Osteoblast (primary cell): ENCODE measurements around the gene CS. TPM values are rescaled to one million over a fixed set of nuclear protein-coding genes. Genes with fewer than 3 reads are reported as not detected.
"Not testable (repeated sequence)": the region's sequence is repeated elsewhere in the genome, so short reads cannot be mapped to it uniquely, and the experiment has no call there.

Experiments
- DNase-seq: peaks from one replicate; pipeline ENCODE4 v3.0.0; 2011; ENCODE audit warnings: low spot score, mixed read lengths; ENCODE audit not compliant: insufficient read length; ENCODE audit errors: missing footprints
- H2AFZ ChIP-seq: 2 replicates; pipeline ENCODE4 v1.6.0; 2011; ENCODE audit warnings: mild to moderate bottlenecking, low read length
- H3K27ac ChIP-seq: 2 replicates; pipeline ENCODE4 v1.5.1; 2011; ENCODE audit warnings: mild to moderate bottlenecking, low read depth, low read length, moderate library complexity
- H3K27me3 ChIP-seq: 2 replicates; pipeline ENCODE4 v1.6.0; 2012; ENCODE audit warnings: mild to moderate bottlenecking, control low read depth, inconsistent platforms, low read length, moderate library complexity; ENCODE audit not compliant: insufficient read depth
- H3K36me3 ChIP-seq: 2 replicates; pipeline ENCODE4 v1.5.1; 2011; ENCODE audit warnings: mild to moderate bottlenecking, low read length, control low read depth, moderate library complexity; ENCODE audit not compliant: insufficient read depth
- H3K4me1 ChIP-seq: 2 replicates; pipeline ENCODE4 v1.5.1; 2011; ENCODE audit warnings: mild to moderate bottlenecking, low read length, control low read depth, moderate library complexity; ENCODE audit not compliant: insufficient read depth
- H3K4me2 ChIP-seq: 2 replicates; pipeline ENCODE4 v1.6.0; 2011; ENCODE audit warnings: mild to moderate bottlenecking, low read length; ENCODE audit not compliant: insufficient read depth
- H3K4me3 ChIP-seq: fragments of 200-600 bp; sonication (generic); 3 replicates; pipeline ENCODE4 v1.5.1; 2012; ENCODE audit warnings: mild to moderate bottlenecking, low read length, inconsistent platforms; ENCODE audit not compliant: insufficient read depth
- H3K79me2 ChIP-seq: 2 replicates; pipeline ENCODE4 v1.6.0; 2012; ENCODE audit warnings: mild to moderate bottlenecking, low read length, control low read depth, inconsistent platforms; ENCODE audit not compliant: insufficient read depth
- H3K9me3 ChIP-seq: 2 replicates; pipeline ENCODE4 v1.5.1; 2011; ENCODE audit warnings: low read depth, low read length, control low read depth
- H4K20me1 ChIP-seq: 2 replicates; pipeline ENCODE4 v1.6.0; 2012; ENCODE audit warnings: mild to moderate bottlenecking, low read length, control low read depth; ENCODE audit not compliant: insufficient read depth
- CTCF ChIP-seq: IDR thresholded peaks from 2 replicates; pipeline ENCODE4 v1.5.1; 2011; ENCODE audit warnings: mild to moderate bottlenecking, low read depth, low read length, moderate library complexity; ENCODE audit errors: extremely low read depth
- total RNA-seq: library from RNA; depleted of rRNA; stranded (reverse); fragments of >200 nt; gene quantifications from 2 replicates; pipeline ENCODE4 v1.2.3, GENCODE V29; 2012

CS gene
- total RNA-seq, 1 donor, result 106 TPM

DNA sequence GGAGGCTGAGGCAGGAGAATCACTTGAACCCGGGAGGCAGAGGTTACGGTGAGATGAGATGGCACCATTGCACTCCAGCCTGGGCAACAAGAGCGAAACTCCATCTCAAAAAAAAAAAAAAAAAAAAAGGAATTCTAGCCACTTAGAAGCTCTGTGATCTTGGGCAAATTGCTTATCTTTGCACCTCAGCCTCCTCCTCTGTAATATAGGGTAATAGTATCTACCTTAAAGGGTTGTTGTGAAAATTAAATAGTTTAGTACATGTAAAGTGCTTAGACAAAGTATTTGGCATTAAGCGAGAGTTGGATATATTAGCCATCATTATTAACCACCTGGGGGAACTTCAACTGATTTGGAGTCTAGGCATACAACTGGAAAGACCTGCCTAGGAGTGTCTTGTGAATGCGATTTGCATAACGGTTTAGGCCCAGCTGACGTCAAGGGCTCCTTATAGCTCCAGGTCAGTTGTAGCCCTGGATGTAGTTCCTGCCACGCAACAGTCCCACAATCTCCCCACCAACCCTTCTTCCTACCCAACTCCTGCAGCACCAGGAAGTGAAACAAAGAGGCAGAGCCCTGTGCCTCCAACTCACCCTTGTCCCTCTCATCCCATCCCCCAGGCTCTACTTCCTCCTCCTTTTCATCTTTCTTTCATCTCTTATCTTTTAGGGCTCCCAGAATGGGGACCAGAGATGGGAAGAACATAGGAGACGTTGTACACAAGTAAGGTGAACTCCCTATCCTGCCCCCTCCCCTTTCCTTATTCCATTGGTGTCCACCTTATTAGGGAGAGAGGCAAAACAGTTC, 36.4 kb upstream of the CS start:
- no peak for DNase-seq
- peaks cover 5% of the 10 kb centered on the region for H3K36me3 ChIP-seq
- H3K27ac ChIP-seq, result no peak overlapping the region
- no peaks in the 10 kb centered on the region for H3K9me3 ChIP-seq
- no peak overlapping the region for H3K4me2 ChIP-seq
- no peak overlapping the region for H2AFZ ChIP-seq
- H3K4me1 ChIP-seq, result peaks cover 18% of the 10 kb centered on the region
- H3K27me3 ChIP-seq, result no peaks in the 10 kb centered on the region
- H3K4me3 ChIP-seq, result no peak overlapping the region
- no peak for TF ChIP-seq CTCF
- peaks cover 2% of the 10 kb centered on the region for H3K79me2 ChIP-seq
- H4K20me1 ChIP-seq, result no peaks in the 10 kb centered on the region

- not testable (repeated sequence) for H3K36me3 ChIP-seq, H3K27ac ChIP-seq, H3K4me2 ChIP-seq, H3K4me3 ChIP-seq, H2AFZ ChIP-seq, H3K79me2 ChIP-seq, DNase-seq, H3K27me3 ChIP-seq, H4K20me1 ChIP-seq, H3K9me3 ChIP-seq
- H3K4me1 ChIP-seq, result peaks cover 18% of the 10 kb centered on the region
Observed at GRCh38 chr12:56335527-56335926, 35.4 kb upstream of the CS start.

DNA sequence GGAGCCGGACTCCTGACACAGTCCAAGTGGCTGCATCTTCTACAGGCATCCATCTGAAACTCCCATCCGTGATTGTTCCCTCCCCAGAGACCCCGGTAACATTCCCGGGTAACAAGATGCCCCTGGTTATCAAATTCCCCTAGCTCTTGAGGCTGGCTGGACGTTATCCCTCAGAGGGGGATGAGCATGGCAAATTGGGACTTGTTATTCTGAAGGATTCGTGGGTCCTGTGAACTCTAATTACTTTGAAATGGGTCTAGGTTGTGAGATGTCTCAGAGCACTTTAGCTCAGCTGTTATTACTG, 34.3 kb upstream of the CS start:
- Histone ChIP-seq H3K4me3 (peak overlapping the region; percentile 77), H3K27me3 (no peaks in the 10 kb centered on the region), H3K4me2 (peak overlapping the region; percentile 96), H3K9me3 (no peaks in the 10 kb centered on the region), H3K79me2 (peaks cover 2% of the 10 kb centered on the region), H3K4me1 (peaks cover 18% of the 10 kb centered on the region), H2AFZ (peak overlapping the region; percentile 95), H3K27ac (peak overlapping the region; percentile 100), H3K36me3 (no peaks in the 10 kb centered on the region), H4K20me1 (no peaks in the 10 kb centered on the region)
- TF ChIP-seq CTCF, result no peak
- no peak for DNase-seq

DNA sequence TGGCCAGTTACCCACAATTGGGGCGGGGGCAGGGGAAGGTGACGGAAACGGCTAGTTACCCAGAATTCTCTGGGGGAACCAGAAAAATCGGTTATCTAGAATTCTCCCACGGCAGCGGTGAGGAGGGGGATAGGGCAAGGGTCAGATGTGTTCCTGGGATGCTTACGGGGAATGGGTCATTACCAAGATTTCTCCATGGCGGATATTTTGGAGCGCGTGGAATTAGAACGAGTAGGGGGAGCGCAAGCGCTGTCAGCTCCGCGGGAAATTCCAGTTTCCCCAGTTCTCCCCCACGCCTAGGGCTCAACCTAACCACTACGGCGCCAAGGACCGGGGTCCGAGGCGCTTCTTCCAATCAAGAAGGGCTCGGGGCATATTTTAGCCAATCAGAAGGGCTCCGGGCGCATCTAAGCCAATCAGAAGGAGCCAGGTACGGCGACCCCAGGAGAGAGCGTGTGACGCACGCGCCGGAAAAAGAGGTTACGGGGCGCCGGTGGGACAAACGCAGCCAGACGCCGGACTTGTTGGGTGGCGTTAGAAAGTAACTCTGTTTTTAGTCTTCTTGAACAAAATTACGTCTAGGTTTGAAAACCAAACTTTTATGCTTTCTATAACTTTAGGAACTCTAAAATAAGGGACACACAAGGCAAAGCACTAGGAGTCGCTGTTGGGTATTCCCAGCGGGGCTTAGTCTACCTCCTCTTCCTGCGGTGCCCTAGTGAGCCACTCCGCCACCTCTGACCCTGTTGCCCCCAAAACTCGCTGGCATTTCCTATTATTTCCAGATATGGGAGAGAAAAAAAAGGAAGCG, 33.8 kb upstream of the CS start, which contains the start of gene PAN2:
PAN2 (minus strand) TSS at position 322 of the 811 bp plus-strand sequence. CDS start 906 bp downstream, outside the sequence.
- Histone ChIP-seq H2AFZ (peak within 1 kb of the TSS; percentile 95), H4K20me1 (no peaks in the 10 kb centered on the region), H3K9me3 (no peaks in the 10 kb centered on the region), H3K27me3 (no peaks in the 10 kb centered on the region), H3K27ac (peak within 1 kb of the TSS; percentile 100), H3K4me2 (peak within 1 kb of the TSS; percentile 96), H3K4me1 (peaks cover 18% of the 10 kb centered on the region), H3K4me3 (peak within 1 kb of the TSS; percentile 77), H3K36me3 (no peaks in the 10 kb centered on the region), H3K79me2 (peaks cover 2% of the 10 kb centered on the region)
- peak; percentile 99 for DNase-seq
- TF ChIP-seq CTCF, result peak; percentile 79
